WTC11 (cell line): ENCODE results near the gene RNF151. TPM values are rescaled to one million over a fixed set of nuclear protein-coding genes. Genes with fewer than 3 reads are reported as not detected.

Experiments
- ATF1 ChIP-seq: sonication (generic); formaldehyde crosslinking; IDR thresholded peaks from 2 replicates; pipeline ENCODE4 v1.8.1; 2023; ENCODE audit warnings: mild to moderate bottlenecking, moderate library complexity, missing genetic modification reagents
- EMX1 ChIP-seq: fragments of 250-450 bp; sonication (Bioruptor Pico); IDR thresholded peaks from 2 replicates; pipeline ENCODE4 v1.8.0; 2021; ENCODE audit warnings: mild to moderate bottlenecking
- ESRRA ChIP-seq: sonication (generic); formaldehyde crosslinking; IDR thresholded peaks from 2 replicates; pipeline ENCODE4 v1.8.1; 2022; ENCODE audit warnings: mild to moderate bottlenecking, missing genetic modification reagents, borderline replicate concordance
- JAZF1 ChIP-seq: fragments of 250-450 bp; sonication (Bioruptor Pico); IDR thresholded peaks from 2 replicates; pipeline ENCODE4 v1.9.0; 2021; ENCODE audit warnings: moderate library complexity, mild to moderate bottlenecking, inconsistent platforms
- JUN ChIP-seq: sonication (generic); formaldehyde crosslinking; IDR thresholded peaks from 2 replicates; pipeline ENCODE4 v1.8.0; 2023; ENCODE audit warnings: mild to moderate bottlenecking, missing genetic modification reagents
- MXD4 ChIP-seq: fragments of 250-450 bp; sonication (Bioruptor Pico); IDR thresholded peaks from 2 replicates; pipeline ENCODE4 v1.8.0; 2021; ENCODE audit warnings: mild to moderate bottlenecking, moderate library complexity, borderline replicate concordance
- NFE2L1 ChIP-seq: sonication (generic); formaldehyde crosslinking; IDR thresholded peaks from 2 replicates; pipeline ENCODE4 v1.8.1; 2023; ENCODE audit warnings: missing genetic modification reagents
- NFYB ChIP-seq: sonication (generic); formaldehyde crosslinking; conservative IDR thresholded peaks from 2 replicates; pipeline ENCODE4 v1.8.0; 2022; ENCODE audit warnings: low read depth, missing genetic modification reagents
- RORB ChIP-seq: fragments of 250-450 bp; sonication (Bioruptor Pico); IDR thresholded peaks from 2 replicates; pipeline ENCODE4 v1.9.0; 2021; ENCODE audit warnings: mild to moderate bottlenecking
- TEAD4 ChIP-seq: sonication (generic); formaldehyde crosslinking; IDR thresholded peaks from 2 replicates; pipeline ENCODE4 v1.8.0; 2022; ENCODE audit warnings: mild to moderate bottlenecking, missing genetic modification reagents
- ZNF121 ChIP-seq: sonication (generic); formaldehyde crosslinking; IDR thresholded peaks from 2 replicates; pipeline ENCODE4 v1.8.0; 2023; ENCODE audit warnings: missing genetic modification reagents
- ZNF138 ChIP-seq: sonication (generic); formaldehyde crosslinking; conservative IDR thresholded peaks from 2 replicates; pipeline ENCODE4 v1.8.1; 2022; ENCODE audit warnings: mild to moderate bottlenecking, moderate library complexity, missing genetic modification reagents
- ZNF219 ChIP-seq: sonication (generic); formaldehyde crosslinking; IDR thresholded peaks from 2 replicates; pipeline ENCODE4 v1.8.0; 2023; ENCODE audit warnings: missing genetic modification reagents, mild to moderate bottlenecking, borderline replicate concordance
- ZNF671 ChIP-seq: fragments of 250-450 bp; sonication (Bioruptor Pico); IDR thresholded peaks from 2 replicates; pipeline ENCODE4 v1.8.0; 2021; ENCODE audit warnings: mild to moderate bottlenecking
- total RNA-seq: library from RNA; stranded (reverse); gene quantifications from 3 replicates; pipeline ENCODE4 v1.2.3, GENCODE V29; 2021
- TF ChIP-seq, protein P1 (sequence below): sonication (generic); formaldehyde crosslinking; IDR thresholded peaks from 2 replicates; pipeline ENCODE4 v1.8.0; 2022; ENCODE audit warnings: mild to moderate bottlenecking, missing genetic modification reagents
- TF ChIP-seq, protein P2 (sequence below): fragments of 250-450 bp; sonication (Bioruptor Pico); IDR thresholded peaks from 2 replicates; pipeline ENCODE4 v1.9.0; 2021; ENCODE audit warnings: mild to moderate bottlenecking, borderline replicate concordance
- TF ChIP-seq, protein P3 (sequence below): sonication (generic); formaldehyde crosslinking; IDR thresholded peaks from 2 replicates; pipeline ENCODE4 v1.8.1; 2022; ENCODE audit warnings: low read depth, missing genetic modification reagents, borderline replicate concordance
- TF ChIP-seq, protein P4 (sequence below): sonication (generic); formaldehyde crosslinking; IDR thresholded peaks from 2 replicates; pipeline ENCODE4 v1.8.0; 2022; ENCODE audit warnings: mild to moderate bottlenecking, missing genetic modification reagents
- TF ChIP-seq, protein P5 (sequence below): fragments of 250-450 bp; sonication (Bioruptor Pico); IDR thresholded peaks from 2 replicates; pipeline ENCODE4 v1.9.0; 2021; ENCODE audit warnings: mild to moderate bottlenecking
- TF ChIP-seq, protein P6 (sequence below): sonication (generic); formaldehyde crosslinking; IDR thresholded peaks from 2 replicates; pipeline ENCODE4 v1.8.1; 2023; ENCODE audit warnings: mild to moderate bottlenecking, missing genetic modification reagents
- TF ChIP-seq, protein P7 (sequence below): sonication (generic); formaldehyde crosslinking; IDR thresholded peaks from 2 replicates; pipeline ENCODE4 v1.8.0; 2022; ENCODE audit warnings: missing genetic modification reagents

The RNF151 gene
- total RNA-seq, 1 experiment from 2014 or later: 0.31 TPM

DNA sequence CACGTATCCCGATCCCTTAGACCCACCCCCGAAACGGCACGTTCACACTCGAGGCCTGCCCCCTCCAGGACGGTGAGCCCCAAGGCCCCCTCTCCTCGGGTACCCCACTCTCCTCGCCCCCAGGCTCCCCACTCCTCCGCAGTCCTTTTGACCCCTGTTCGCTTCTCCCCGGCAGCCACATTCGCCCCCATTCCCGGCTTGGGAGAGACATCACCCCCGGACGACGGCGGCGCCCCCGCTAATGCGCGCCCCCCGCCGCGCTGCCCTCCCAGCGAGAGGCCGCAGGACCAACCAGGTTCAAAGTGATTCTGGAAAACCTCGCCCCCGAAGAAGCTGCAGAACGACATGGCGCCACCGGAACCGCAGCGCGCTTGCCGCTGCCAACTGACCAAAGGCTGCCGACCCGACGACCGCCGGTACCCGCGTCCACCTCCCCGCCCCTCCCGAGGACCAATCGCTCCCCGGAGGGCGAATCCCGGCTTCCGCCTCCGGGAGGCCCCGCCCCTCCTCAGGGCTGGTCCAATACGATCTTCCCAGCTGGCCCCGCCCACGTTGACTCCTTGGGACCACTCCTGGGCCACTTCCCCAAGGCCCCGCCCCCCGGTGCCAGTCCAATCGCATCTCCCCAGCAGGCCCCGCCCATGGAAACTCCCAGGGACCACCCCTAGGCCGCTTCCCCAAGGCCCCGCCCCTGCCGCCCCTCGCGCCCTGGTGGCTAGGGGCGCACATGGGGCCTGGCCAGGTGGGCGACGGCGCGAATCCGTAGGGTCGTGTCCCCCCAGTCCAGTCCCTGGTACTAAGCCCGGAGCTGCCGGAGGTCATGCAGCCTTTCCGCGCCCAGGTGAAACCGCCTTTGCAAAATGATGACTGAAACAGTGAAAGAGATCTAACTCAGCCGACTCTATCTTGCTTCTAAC lies 23.6 kb upstream of the RNF151 start, which contains the start of gene MSRB1 (continued):
- TF ChIP-seq, protein P1, sequence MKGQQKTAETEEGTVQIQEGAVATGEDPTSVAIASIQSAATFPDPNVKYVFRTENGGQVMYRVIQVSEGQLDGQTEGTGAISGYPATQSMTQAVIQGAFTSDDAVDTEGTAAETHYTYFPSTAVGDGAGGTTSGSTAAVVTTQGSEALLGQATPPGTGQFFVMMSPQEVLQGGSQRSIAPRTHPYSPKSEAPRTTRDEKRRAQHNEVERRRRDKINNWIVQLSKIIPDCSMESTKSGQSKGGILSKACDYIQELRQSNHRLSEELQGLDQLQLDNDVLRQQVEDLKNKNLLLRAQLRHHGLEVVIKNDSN: peak; percentile 49; the same call in 1 of the 2 replicates
- TF ChIP-seq, protein P2, sequence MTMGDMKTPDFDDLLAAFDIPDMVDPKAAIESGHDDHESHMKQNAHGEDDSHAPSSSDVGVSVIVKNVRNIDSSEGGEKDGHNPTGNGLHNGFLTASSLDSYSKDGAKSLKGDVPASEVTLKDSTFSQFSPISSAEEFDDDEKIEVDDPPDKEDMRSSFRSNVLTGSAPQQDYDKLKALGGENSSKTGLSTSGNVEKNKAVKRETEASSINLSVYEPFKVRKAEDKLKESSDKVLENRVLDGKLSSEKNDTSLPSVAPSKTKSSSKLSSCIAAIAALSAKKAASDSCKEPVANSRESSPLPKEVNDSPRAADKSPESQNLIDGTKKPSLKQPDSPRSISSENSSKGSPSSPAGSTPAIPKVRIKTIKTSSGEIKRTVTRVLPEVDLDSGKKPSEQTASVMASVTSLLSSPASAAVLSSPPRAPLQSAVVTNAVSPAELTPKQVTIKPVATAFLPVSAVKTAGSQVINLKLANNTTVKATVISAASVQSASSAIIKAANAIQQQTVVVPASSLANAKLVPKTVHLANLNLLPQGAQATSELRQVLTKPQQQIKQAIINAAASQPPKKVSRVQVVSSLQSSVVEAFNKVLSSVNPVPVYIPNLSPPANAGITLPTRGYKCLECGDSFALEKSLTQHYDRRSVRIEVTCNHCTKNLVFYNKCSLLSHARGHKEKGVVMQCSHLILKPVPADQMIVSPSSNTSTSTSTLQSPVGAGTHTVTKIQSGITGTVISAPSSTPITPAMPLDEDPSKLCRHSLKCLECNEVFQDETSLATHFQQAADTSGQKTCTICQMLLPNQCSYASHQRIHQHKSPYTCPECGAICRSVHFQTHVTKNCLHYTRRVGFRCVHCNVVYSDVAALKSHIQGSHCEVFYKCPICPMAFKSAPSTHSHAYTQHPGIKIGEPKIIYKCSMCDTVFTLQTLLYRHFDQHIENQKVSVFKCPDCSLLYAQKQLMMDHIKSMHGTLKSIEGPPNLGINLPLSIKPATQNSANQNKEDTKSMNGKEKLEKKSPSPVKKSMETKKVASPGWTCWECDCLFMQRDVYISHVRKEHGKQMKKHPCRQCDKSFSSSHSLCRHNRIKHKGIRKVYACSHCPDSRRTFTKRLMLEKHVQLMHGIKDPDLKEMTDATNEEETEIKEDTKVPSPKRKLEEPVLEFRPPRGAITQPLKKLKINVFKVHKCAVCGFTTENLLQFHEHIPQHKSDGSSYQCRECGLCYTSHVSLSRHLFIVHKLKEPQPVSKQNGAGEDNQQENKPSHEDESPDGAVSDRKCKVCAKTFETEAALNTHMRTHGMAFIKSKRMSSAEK (CRISPR knock-in tag): no peak
- TF ChIP-seq RORB (no peak), ZNF138 (CRISPR knock-in tag) (no peak), ATF1 (CRISPR knock-in tag) (no peak), EMX1 (CRISPR knock-in tag) (no peak), TEAD4 (CRISPR knock-in tag) (no peak), ZNF219 (CRISPR knock-in tag) (no peak), NFYB (CRISPR knock-in tag) (peak; percentile 59), JUN (CRISPR knock-in tag) (0 out of 2 replicates have a peak, but pooled peaks have one; percentile 28), NFE2L1 (CRISPR knock-in tag) (peak; percentile 52; the same call in 1 of the 2 replicates), MXD4 (CRISPR knock-in tag) (no peak), JAZF1 (CRISPR knock-in tag) (no peak), ESRRA (CRISPR knock-in tag) (peak; percentile 47; the same call in 1 of the 2 replicates), ZNF121 (CRISPR knock-in tag) (no peak), ZNF671 (CRISPR knock-in tag) (no peak)
- TF ChIP-seq, protein P3, sequence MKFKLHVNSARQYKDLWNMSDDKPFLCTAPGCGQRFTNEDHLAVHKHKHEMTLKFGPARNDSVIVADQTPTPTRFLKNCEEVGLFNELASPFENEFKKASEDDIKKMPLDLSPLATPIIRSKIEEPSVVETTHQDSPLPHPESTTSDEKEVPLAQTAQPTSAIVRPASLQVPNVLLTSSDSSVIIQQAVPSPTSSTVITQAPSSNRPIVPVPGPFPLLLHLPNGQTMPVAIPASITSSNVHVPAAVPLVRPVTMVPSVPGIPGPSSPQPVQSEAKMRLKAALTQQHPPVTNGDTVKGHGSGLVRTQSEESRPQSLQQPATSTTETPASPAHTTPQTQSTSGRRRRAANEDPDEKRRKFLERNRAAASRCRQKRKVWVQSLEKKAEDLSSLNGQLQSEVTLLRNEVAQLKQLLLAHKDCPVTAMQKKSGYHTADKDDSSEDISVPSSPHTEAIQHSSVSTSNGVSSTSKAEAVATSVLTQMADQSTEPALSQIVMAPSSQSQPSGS (CRISPR knock-in tag): no peak
- TF ChIP-seq, protein P4, sequence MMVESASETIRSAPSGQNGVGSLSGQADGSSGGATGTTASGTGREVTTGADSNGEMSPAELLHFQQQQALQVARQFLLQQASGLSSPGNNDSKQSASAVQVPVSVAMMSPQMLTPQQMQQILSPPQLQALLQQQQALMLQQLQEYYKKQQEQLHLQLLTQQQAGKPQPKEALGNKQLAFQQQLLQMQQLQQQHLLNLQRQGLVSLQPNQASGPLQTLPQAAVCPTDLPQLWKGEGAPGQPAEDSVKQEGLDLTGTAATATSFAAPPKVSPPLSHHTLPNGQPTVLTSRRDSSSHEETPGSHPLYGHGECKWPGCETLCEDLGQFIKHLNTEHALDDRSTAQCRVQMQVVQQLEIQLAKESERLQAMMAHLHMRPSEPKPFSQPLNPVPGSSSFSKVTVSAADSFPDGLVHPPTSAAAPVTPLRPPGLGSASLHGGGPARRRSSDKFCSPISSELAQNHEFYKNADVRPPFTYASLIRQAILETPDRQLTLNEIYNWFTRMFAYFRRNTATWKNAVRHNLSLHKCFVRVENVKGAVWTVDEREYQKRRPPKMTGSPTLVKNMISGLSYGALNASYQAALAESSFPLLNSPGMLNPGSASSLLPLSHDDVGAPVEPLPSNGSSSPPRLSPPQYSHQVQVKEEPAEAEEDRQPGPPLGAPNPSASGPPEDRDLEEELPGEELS: peak; percentile 86
- TF ChIP-seq, protein P5, sequence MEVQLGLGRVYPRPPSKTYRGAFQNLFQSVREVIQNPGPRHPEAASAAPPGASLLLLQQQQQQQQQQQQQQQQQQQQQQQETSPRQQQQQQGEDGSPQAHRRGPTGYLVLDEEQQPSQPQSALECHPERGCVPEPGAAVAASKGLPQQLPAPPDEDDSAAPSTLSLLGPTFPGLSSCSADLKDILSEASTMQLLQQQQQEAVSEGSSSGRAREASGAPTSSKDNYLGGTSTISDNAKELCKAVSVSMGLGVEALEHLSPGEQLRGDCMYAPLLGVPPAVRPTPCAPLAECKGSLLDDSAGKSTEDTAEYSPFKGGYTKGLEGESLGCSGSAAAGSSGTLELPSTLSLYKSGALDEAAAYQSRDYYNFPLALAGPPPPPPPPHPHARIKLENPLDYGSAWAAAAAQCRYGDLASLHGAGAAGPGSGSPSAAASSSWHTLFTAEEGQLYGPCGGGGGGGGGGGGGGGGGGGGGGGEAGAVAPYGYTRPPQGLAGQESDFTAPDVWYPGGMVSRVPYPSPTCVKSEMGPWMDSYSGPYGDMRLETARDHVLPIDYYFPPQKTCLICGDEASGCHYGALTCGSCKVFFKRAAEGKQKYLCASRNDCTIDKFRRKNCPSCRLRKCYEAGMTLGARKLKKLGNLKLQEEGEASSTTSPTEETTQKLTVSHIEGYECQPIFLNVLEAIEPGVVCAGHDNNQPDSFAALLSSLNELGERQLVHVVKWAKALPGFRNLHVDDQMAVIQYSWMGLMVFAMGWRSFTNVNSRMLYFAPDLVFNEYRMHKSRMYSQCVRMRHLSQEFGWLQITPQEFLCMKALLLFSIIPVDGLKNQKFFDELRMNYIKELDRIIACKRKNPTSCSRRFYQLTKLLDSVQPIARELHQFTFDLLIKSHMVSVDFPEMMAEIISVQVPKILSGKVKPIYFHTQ (CRISPR knock-in tag): no peak
- TF ChIP-seq, protein P6, sequence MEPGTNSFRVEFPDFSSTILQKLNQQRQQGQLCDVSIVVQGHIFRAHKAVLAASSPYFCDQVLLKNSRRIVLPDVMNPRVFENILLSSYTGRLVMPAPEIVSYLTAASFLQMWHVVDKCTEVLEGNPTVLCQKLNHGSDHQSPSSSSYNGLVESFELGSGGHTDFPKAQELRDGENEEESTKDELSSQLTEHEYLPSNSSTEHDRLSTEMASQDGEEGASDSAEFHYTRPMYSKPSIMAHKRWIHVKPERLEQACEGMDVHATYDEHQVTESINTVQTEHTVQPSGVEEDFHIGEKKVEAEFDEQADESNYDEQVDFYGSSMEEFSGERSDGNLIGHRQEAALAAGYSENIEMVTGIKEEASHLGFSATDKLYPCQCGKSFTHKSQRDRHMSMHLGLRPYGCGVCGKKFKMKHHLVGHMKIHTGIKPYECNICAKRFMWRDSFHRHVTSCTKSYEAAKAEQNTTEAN (CRISPR knock-in tag): no peak
- TF ChIP-seq, protein P7, sequence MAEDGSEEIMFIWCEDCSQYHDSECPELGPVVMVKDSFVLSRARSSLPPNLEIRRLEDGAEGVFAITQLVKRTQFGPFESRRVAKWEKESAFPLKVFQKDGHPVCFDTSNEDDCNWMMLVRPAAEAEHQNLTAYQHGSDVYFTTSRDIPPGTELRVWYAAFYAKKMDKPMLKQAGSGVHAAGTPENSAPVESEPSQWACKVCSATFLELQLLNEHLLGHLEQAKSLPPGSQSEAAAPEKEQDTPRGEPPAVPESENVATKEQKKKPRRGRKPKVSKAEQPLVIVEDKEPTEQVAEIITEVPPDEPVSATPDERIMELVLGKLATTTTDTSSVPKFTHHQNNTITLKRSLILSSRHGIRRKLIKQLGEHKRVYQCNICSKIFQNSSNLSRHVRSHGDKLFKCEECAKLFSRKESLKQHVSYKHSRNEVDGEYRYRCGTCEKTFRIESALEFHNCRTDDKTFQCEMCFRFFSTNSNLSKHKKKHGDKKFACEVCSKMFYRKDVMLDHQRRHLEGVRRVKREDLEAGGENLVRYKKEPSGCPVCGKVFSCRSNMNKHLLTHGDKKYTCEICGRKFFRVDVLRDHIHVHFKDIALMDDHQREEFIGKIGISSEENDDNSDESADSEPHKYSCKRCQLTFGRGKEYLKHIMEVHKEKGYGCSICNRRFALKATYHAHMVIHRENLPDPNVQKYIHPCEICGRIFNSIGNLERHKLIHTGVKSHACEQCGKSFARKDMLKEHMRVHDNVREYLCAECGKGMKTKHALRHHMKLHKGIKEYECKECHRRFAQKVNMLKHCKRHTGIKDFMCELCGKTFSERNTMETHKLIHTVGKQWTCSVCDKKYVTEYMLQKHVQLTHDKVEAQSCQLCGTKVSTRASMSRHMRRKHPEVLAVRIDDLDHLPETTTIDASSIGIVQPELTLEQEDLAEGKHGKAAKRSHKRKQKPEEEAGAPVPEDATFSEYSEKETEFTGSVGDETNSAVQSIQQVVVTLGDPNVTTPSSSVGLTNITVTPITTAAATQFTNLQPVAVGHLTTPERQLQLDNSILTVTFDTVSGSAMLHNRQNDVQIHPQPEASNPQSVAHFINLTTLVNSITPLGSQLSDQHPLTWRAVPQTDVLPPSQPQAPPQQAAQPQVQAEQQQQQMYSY: no peak
